Activated CD4-positive, alpha-beta T cell treated with anti-CD3 and anti-CD28 coated beads, Interleukin-2, amount 10 ng/mL, durations not matched to agents 7 days and 5 days (primary cell): Measurements from ENCODE around the gene BCAT1. TPM values are rescaled to one million over a fixed set of nuclear protein-coding genes. Genes with fewer than 3 reads are reported as not detected.
"Not testable (repeated sequence)": the region's sequence is repeated elsewhere in the genome, so short reads cannot be mapped to it uniquely, and the experiment has no call there.

Experiments
- CTCF ChIA-PET: fragments of 350-600 bp; sonication (Branson Sonifier 250); formaldehyde crosslinking; loops from one replicate; lab custom pipeline; 2021; ENCODE audit warnings: antibody characterized with exemption; lab: Charles Lee
- POLR2A ChIA-PET: fragments of 350-600 bp; sonication (Branson Sonifier 250); formaldehyde crosslinking; loops from one replicate; lab custom pipeline; 2021; ENCODE audit warnings: antibody characterized with exemption; lab: Charles Lee
- DNase-seq: peaks from one replicate; pipeline ENCODE4 v3.0.0-alpha.2; 2020
- H3K27ac Mint-ChIP-seq: one replicate; pipeline ENCODE4 v1.8.0; 2021; ENCODE audit warnings: mild to moderate bottlenecking, moderate library complexity, mixed read lengths
- H3K27me3 Mint-ChIP-seq: one replicate; pipeline ENCODE4 v1.8.0; 2021; ENCODE audit warnings: mixed read lengths
- H3K36me3 Mint-ChIP-seq: one replicate; pipeline ENCODE4 v1.8.0; 2021; ENCODE audit warnings: low read depth, mixed read lengths
- H3K4me1 Mint-ChIP-seq: one replicate; pipeline ENCODE4 v1.8.0; 2021; ENCODE audit warnings: mixed read lengths
- H3K4me3 Mint-ChIP-seq: one replicate; pipeline ENCODE4 v1.8.0; 2021; ENCODE audit warnings: mild to moderate bottlenecking, moderate library complexity, mixed read lengths
- H3K9me3 Mint-ChIP-seq: one replicate; pipeline ENCODE4 v1.8.0; 2021; ENCODE audit warnings: mixed read lengths
- total RNA-seq, 2 experiments: library from RNA; stranded (reverse); gene quantifications; one replicate each; pipeline ENCODE4 v1.2.3, GENCODE V29; 2021

The BCAT1 gene
- total RNA-seq, 2 experiments from 2014 or later: 6.9 to 7.3 TPM

DNA sequence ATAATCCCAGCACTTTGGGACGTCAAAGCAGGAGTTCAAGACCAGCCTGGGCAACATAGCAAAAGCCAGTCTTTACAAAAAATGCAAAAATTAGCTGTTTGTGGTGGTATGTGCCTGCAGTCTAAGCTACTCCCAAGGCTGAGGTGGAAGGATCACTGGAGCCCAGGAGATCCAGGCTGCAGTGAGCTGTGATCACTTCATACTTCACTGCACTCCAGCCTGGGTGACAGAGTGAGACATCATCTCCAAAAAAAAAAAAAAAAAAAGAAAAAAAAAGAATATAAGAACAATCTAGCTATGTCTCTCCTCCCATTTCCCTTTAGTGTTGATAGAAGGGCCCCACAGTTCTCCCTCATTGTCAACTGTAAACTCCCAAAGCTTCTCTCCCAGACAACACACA is 3.5 kb upstream of the BCAT1 start:
- peaks cover 27% of the 10 kb centered on the region for H3K4me1 Mint-ChIP-seq
- ChIA-PET CTCF (interaction anchor here (0.6 kb wide), 1 partner anchor 72 kb away, joined by 3 read pairs; no protein-coding TSS in a partner anchor), POLR2A (no interaction called here)
- H3K9me3 Mint-ChIP-seq: no peaks in the 10 kb centered on the region
- DNase-seq: no peak
- H3K4me3 Mint-ChIP-seq: no peak overlapping the region
- no peak overlapping the region for H3K27ac Mint-ChIP-seq
- no peaks in the 10 kb centered on the region for H3K36me3 Mint-ChIP-seq
- peaks cover 18% of the 10 kb centered on the region for H3K27me3 Mint-ChIP-seq

DNA sequence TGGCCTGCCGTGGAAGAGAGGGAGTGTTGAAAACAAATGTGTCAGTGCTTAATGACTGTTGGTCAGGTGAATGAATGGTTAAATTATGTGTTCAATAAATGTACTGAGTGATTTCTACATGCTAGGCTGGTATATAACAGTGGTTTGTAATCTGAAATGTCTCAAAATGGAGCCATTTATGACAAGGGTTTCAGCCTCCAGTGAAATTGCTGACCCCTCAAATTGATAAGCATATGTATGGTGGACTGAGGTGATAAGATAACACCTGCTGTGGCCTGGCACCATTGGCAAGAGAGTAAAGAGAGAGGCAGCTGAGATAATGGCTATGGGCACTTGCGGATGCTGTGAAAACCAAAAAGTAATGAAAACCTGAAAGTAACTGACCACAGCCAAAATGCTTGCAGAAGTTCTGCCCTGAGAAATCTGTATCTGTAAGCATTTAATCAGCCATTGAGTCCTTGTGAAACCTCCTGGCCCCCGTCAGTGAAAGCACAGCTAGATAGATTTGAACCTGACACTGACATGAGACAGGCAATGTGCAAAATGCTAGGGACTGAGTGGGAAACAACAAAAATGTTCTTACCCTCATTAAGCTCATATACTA is 1.4 kb upstream of the BCAT1 start:
- ChIA-PET POLR2A (no interaction called here), CTCF (no interaction called here)
- Mint-ChIP-seq H3K36me3 (no peaks in the 10 kb centered on the region), H3K27ac (no peak overlapping the region), H3K9me3 (no peaks in the 10 kb centered on the region), H3K4me1 (peaks cover 36% of the 10 kb centered on the region), H3K4me3 (no peak overlapping the region), H3K27me3 (peaks cover 20% of the 10 kb centered on the region)
- DNase-seq: no peak

DNA sequence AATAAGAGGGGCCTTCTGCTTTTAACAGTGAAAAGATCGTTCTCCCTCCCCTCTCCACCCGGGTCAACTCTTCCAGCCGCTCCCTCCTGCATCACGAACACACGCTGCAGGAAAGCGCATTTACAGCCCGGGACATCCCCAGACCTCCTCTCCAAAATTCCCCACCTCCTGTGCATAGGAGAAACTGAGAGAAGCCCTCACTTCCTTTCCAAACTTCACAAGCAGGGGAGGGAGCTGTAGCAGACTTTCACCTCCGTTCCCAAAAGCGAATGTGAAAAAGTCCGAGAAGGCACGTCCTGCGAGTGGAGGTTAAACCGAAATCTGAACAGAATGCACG is 513 bp downstream of the BCAT1 start:
- ChIA-PET POLR2A (no interaction called here), CTCF (no interaction called here)
- peak; percentile 40 for DNase-seq
- H3K4me1 Mint-ChIP-seq: peaks cover 44% of the 10 kb centered on the region
- peak overlapping the region; percentile 71 for H3K27ac Mint-ChIP-seq
- peaks cover 6% of the 10 kb centered on the region for H3K36me3 Mint-ChIP-seq
- H3K9me3 Mint-ChIP-seq: no peaks in the 10 kb centered on the region
- H3K4me3 Mint-ChIP-seq: peak overlapping the region; percentile 74
- peaks cover 17% of the 10 kb centered on the region for H3K27me3 Mint-ChIP-seq

DNA sequence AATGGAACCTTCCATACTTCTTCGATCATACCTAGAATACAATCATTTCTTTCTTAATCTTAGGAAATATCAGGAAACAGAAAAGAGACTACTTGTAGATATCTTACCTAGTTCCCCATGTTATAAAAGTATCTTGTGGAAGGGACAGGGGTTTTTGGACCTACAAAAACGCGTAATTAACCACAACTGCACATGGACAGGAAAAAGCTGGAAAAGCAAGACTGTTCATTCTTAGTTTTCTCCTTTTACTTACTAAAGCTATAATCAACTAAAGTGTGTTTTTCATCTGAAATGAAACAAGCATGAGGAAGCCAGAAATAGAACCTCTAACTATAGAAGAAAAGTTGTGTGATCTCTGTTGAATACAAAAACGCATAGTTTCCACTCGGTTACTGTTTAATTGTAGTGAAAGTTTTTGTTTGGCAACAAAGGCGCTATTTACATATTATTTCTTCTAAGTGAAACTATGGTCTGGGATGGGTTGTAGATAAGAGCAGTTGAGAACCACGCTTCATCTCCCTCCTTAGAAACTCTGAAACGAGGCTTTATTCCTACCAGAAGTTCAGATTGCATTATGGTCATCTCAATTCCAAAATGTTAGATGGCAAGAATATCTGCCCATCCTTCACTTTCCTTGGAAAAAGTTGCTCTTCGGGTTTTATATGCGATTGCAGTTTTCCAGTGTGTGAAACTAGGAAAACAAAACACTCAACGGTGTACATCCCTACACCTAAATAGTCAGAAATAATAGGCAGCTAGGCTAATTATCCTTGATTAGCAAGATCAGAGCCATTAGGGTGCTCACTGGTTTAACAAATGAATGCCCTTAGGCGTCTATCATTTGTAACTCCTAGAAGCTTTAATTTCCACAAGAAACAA is 1.1 kb downstream of the BCAT1 start:
- ChIA-PET CTCF (no interaction called here), POLR2A (no interaction called here)
- peaks cover 17% of the 10 kb centered on the region for H3K27me3 Mint-ChIP-seq
- H3K36me3 Mint-ChIP-seq: peaks cover 7% of the 10 kb centered on the region
- no peaks in the 10 kb centered on the region for H3K9me3 Mint-ChIP-seq
- H3K4me1 Mint-ChIP-seq: peaks cover 44% of the 10 kb centered on the region
- peak overlapping the region; percentile 74 for H3K4me3 Mint-ChIP-seq
- no peak for DNase-seq
- peak overlapping the region; percentile 71 for H3K27ac Mint-ChIP-seq

DNA sequence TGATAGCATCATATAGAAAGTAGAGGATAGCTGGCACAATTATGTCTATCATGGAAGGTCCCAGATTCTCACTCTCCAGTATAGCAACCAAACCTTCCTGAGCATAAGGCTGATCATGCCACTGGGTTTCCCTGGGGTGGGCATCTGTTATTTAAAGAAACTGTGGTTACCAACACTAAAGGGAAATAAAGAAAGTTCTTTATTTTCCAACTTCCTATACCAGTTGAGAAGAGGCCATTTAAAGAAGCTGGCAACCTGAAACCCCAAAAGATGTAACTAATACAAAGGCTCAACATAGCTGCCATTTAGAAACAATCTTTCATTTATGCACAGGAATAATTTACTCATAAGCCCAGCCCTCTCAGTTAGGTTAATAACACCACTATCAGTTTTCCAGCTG is 3.1 kb downstream of the BCAT1 start:
- Mint-ChIP-seq H3K9me3 (no peaks in the 10 kb centered on the region), H3K4me3 (no peak overlapping the region), H3K36me3 (peaks cover 7% of the 10 kb centered on the region), H3K27ac (no peak overlapping the region), H3K27me3 (peaks cover 19% of the 10 kb centered on the region), H3K4me1 (peaks cover 52% of the 10 kb centered on the region)
- ChIA-PET CTCF (interaction anchor here (0.6 kb wide), 2 partner anchors 46 to 275 kb away, joined by 3 to 4 read pairs; no protein-coding TSS in a partner anchor), POLR2A (no interaction called here)
- no peak for DNase-seq

DNA sequence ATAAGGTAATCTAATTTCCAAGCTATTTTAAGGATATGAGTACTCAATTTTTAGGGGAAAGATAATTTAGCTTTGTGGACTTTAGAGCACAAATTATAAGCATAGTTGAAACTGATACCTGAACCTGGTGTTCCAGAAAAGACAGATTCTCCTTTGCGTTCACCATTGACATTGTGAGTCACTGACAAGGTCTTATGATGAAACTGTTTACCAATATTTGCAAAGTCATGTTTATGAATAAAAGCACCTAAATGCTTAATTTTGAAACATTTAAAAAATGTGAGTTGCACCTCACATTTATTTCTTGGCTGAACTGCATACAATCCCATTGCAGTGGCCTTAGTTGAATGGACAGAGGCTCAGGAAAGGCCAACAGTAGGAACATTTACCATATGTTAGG is 3.9 kb downstream of the BCAT1 start:
- ChIA-PET CTCF (interaction anchor here (0.6 kb wide), 1 partner anchor 276 kb away, joined by 4 read pairs; no protein-coding TSS in a partner anchor), POLR2A (no interaction called here)
- DNase-seq: no peak
- Mint-ChIP-seq H3K36me3 (peaks cover 7% of the 10 kb centered on the region), H3K4me1 (peaks cover 46% of the 10 kb centered on the region), H3K27me3 (peaks cover 13% of the 10 kb centered on the region), H3K9me3 (no peaks in the 10 kb centered on the region), H3K27ac (no peak overlapping the region), H3K4me3 (no peak overlapping the region)

DNA sequence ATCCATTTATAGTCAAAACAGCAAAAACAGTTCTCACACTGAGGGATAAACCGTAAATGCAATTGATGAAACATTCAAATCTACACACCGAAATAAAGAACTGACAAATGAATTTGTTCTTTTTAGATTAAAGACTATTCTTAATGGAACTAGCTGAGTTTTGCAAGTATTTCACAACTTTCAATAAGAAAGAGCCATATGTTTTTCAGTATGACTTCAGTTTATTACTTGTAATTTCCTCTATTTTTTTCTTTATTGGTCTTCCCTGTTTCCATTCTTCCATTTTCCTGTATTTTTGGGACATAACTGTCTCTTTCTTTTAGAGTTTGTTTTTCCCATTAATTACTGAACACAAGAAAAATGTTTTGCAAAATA is 4.3 kb downstream of the BCAT1 start:
- no peak overlapping the region for H3K4me3 Mint-ChIP-seq
- CTCF ChIA-PET: no interaction called here
- no peaks in the 10 kb centered on the region for H3K9me3 Mint-ChIP-seq
- POLR2A ChIA-PET: no interaction called here
- H3K27ac Mint-ChIP-seq: no peak overlapping the region
- H3K4me1 Mint-ChIP-seq: peaks cover 46% of the 10 kb centered on the region
- no peak for DNase-seq
- peaks cover 7% of the 10 kb centered on the region for H3K36me3 Mint-ChIP-seq
- peaks cover 11% of the 10 kb centered on the region for H3K27me3 Mint-ChIP-seq

DNA sequence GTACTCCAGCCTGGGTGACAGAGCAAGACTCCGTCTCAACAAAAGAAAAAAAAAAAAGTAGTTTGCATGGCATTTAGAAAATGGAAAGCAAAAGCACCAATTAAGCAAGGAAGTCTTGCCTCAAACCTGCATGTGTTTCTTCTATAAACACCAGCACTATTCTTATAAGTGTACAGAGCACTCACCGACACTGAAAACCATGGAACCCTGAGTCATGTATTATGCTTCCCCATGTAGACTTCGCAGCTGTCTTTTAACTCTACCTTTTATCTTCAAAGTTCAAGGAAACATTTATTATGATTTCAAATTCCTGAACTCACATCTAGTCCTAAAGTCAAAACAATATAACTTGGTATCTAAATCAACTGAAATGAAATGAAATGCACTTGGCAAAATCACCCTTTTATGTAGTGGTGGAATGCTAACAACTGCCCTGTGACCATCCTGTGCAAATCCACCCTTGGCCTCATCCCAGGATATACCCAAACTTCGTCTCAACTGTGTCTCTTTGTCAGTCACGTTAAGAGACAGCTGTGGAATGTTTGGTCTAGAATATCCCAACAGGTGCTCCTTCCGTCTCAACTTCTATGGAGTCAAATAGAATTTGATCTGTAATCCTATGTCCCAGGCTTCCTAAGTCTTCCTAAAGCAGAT is 4.8 kb downstream of the BCAT1 start:
- Mint-ChIP-seq H3K27ac (no peak overlapping the region), H3K9me3 (no peaks in the 10 kb centered on the region), H3K36me3 (peaks cover 7% of the 10 kb centered on the region), H3K4me3 (no peak overlapping the region), H3K4me1 (peaks cover 42% of the 10 kb centered on the region), H3K27me3 (peaks cover 7% of the 10 kb centered on the region)
- DNase-seq: no peak
- ChIA-PET POLR2A (no interaction called here), CTCF (no interaction called here)

DNA sequence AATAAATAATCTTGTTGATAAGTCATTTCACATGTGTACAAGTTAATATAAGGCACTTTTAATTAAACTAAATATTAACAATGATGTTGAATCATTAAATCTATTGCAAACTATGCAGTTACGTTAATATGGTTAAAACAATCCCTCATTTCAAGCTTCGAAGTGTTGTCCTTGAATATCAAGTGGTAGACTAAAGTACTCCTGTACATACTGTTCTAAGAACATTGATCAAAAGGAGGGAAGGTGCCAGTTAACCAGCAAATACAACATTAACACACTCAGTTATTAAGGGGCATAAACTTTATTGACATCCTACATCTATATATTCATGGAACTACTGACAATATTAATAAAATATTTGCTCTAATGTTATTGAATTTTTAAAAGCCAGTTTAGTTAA is 8.7 kb downstream of the BCAT1 start:
- CTCF ChIA-PET: no interaction called here
- H3K27me3 Mint-ChIP-seq: peaks cover 5% of the 10 kb centered on the region
- H3K9me3 Mint-ChIP-seq: no peaks in the 10 kb centered on the region
- peaks cover 16% of the 10 kb centered on the region for H3K4me1 Mint-ChIP-seq
- no peak for DNase-seq
- H3K36me3 Mint-ChIP-seq: peaks cover 7% of the 10 kb centered on the region
- H3K27ac Mint-ChIP-seq: no peak overlapping the region
- POLR2A ChIA-PET: no interaction called here
- no peak overlapping the region for H3K4me3 Mint-ChIP-seq

DNA sequence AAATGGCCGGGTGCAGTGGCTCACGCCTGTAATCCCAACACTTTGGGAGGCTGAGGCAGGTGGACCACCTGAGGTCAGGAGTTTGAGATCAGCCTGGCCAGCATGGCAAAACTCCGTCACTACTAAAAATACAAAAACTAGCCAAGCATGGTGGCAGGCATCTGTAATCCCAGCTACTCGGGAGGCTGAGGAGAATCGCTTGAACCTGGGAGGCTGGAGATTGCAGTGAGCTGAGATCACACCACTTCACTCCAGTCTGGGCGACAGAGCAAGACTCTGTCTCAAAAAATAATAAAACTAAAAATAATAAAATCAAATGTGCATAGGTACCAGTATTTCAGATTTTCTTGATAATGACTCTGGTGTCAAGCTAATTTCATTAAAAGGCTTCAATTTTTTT is 9.3 kb downstream of the BCAT1 start:
- CTCF ChIA-PET, POLR2A ChIA-PET, H3K36me3 Mint-ChIP-seq, H3K9me3 Mint-ChIP-seq, DNase-seq, H3K27ac Mint-ChIP-seq, H3K4me3 Mint-ChIP-seq, H3K27me3 Mint-ChIP-seq: not testable (repeated sequence)
- peaks cover 16% of the 10 kb centered on the region for H3K4me1 Mint-ChIP-seq

DNA sequence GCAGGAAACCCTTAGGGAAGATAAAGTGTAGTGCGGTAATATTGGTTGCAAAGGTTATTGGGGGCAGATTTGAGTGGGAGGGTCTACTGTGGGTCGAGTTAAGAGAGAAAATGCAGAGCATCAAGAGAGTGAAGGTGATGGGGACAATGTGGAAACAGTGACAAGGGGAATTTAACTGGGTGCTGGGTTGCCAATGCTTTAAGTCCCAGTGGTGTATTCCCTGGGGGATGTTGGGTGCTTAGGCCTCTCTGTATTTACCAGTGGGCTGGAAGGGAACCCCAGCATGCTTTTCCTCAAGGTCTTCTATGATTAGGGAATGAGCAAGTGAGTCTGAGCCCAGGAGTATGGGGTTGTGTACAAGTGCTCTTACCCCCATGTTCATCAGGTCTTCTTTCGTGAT is 10.6 kb downstream of the BCAT1 start:
- no peak overlapping the region for H3K27ac Mint-ChIP-seq
- H3K36me3 Mint-ChIP-seq: peaks cover 1% of the 10 kb centered on the region
- peaks cover 2% of the 10 kb centered on the region for H3K27me3 Mint-ChIP-seq
- POLR2A ChIA-PET: no interaction called here
- H3K9me3 Mint-ChIP-seq: no peaks in the 10 kb centered on the region
- CTCF ChIA-PET: no interaction called here
- peaks cover 9% of the 10 kb centered on the region for H3K4me1 Mint-ChIP-seq
- no peak overlapping the region for H3K4me3 Mint-ChIP-seq
- no peak for DNase-seq

DNA sequence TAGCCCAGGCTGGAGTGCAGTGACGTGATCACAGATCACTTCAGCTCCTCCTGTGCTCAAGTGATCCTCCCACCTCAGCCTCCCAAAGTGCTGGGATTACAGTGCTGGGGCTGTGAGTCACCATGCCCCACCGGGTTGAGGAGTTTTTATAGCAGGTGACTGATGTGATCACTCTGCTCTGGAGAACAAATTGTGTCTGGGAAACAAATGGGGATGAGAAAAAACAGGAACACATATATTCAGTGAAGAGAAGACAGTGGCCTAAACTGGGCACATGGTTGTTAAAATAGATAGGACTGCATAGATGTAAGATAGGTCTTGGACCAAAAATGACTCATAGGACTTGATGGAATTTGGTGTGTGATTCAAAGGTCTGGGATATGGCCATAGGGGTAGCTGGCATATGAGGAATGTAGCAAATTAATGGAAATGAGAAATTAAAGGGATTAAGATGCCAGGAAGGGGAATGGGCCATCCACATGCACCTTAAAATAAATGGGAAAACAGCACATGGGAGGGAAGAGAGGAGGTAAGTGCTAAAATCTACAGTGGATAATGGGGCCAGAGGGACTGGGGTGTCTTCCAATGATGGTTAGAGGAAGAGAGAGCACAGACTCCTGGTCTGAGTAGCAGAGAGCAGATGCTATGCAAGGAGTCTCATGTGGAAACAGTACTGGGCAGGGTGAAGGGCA is 11.2 kb downstream of the BCAT1 start:
- POLR2A ChIA-PET: no interaction called here

More for the DNA sequence above, 11.2 kb downstream of the BCAT1 start:
- DNase-seq: no peak
- Mint-ChIP-seq H3K4me1 (peaks cover 9% of the 10 kb centered on the region), H3K4me3 (no peak overlapping the region), H3K27me3 (peaks cover 2% of the 10 kb centered on the region), H3K36me3 (no peaks in the 10 kb centered on the region), H3K27ac (no peak overlapping the region), H3K9me3 (no peaks in the 10 kb centered on the region)
- CTCF ChIA-PET: no interaction called here
